AG08396 (cell line): Measurements from ENCODE around the gene KCNJ3.
"Not testable (repeated sequence)": the region's sequence is repeated elsewhere in the genome, so short reads cannot be mapped to it uniquely, and the experiment has no call there.

Source experiments
- DNase-seq: peaks from one replicate; pipeline ENCODE4 v3.0.0; 2012; ENCODE audit warnings: low spot score, mixed read lengths

Gene KCNJ3

GRCh38 chr2:154846842-154847241 lies 148.3 kb downstream of the KCNJ3 start:
- DNase-seq, result no peak

- DNase-seq, result no peak
Measured at GRCh38 chr2:154849482-154849881, 151.0 kb downstream of the KCNJ3 start.

- no peak for DNase-seq
Measured at GRCh38 chr2:154850532-154850931, 152.0 kb downstream of the KCNJ3 start.

GRCh38 chr2:154855138-154855537 lies 156.6 kb downstream of the KCNJ3 start:
- no peak for DNase-seq

- DNase-seq, result not testable (repeated sequence)
Measured at GRCh38 chr2:154867151-154867550, 168.7 kb downstream of the KCNJ3 start.

- DNase-seq, result no peak
Measured at GRCh38 chr2:154875999-154876398, 177.5 kb downstream of the KCNJ3 start.

GRCh38 chr2:154882725-154883124 lies 184.2 kb downstream of the KCNJ3 start:
- DNase-seq, result no peak

GRCh38 chr2:154886316-154886715 lies 187.8 kb downstream of the KCNJ3 start:
- DNase-seq, result no peak

- DNase-seq, result no peak
Measured at GRCh38 chr2:154898269-154898668, 199.8 kb downstream of the KCNJ3 start.

- DNase-seq, result no peak
Measured at GRCh38 chr2:154901063-154901462, 202.6 kb downstream of the KCNJ3 start.
